GM21381 (cell line): ENCODE measurements around the gene OR51V1.
"Not testable (repeated sequence)": the region's sequence is repeated elsewhere in the genome, so short reads cannot be mapped to it uniquely, and the experiment has no call there.

Experiments
- ATAC-seq: cut with Tn5 transposase; IDR thresholded peaks from one replicate; pipeline ENCODE4 v1.9.1; 2021; ENCODE audit warnings: mild to moderate bottlenecking, moderate library complexity; ENCODE audit not compliant: unreplicated experiment

OR51V1 gene

GRCh38 chr11:5171856-5172255 lies 28.6 kb downstream of the OR51V1 start:
- no peak for ATAC-seq

GRCh38 chr11:5165898-5166297 lies 34.6 kb downstream of the OR51V1 start:
- ATAC-seq: not testable (repeated sequence)

GRCh38 chr11:5164807-5165206 lies 35.7 kb downstream of the OR51V1 start:
- ATAC-seq: not testable (repeated sequence)

GRCh38 chr11:5161045-5161444 lies 39.4 kb downstream of the OR51V1 start:
- ATAC-seq: not testable (repeated sequence)

- ATAC-seq: not testable (repeated sequence)
Observed at GRCh38 chr11:5160217-5160616, 40.3 kb downstream of the OR51V1 start.

- ATAC-seq: no peak
Observed at GRCh38 chr11:5159806-5160205, 40.7 kb downstream of the OR51V1 start.

- ATAC-seq: no peak
Observed at GRCh38 chr11:5154657-5155056, 45.8 kb downstream of the OR51V1 start, which contains the start of gene OR52A1. Gene OR52A1 (minus strand): TSS chr11:5154757. CDS start chr11:5152369, 2,388 bp downstream.

GRCh38 chr11:5153574-5154431 lies 46.7 kb downstream of the OR51V1 start:
- ATAC-seq: no peak

- ATAC-seq: no peak
Observed at GRCh38 chr11:5151713-5152153, 48.7 kb downstream of the OR51V1 start.
